Measurements from ENCODE around the gene PIK3C2A. TPM values are rescaled to one million over a fixed set of nuclear protein-coding genes. Genes with fewer than 3 reads are reported as not detected.
A peak's percentile ranks its signal among the peaks of the same experiment; 100 is the strongest.

PIK3C2A gene
- total and polyA plus RNA-seq, 2 of the 13 experiments (the other 11 are each of a cell fraction or from before 2014, with no cell fraction given) = 27.5 to 49.9 TPM

GRCh38 chr11:17164361-17165246 lies 43.2 kb downstream of the PIK3C2A start (continued):
- no peak for TF ChIP-seq ZNF772 (CRISPR knock-in tag; IDR thresholded peaks at IDR 0.05)
- TF ChIP-seq, protein P1, sequence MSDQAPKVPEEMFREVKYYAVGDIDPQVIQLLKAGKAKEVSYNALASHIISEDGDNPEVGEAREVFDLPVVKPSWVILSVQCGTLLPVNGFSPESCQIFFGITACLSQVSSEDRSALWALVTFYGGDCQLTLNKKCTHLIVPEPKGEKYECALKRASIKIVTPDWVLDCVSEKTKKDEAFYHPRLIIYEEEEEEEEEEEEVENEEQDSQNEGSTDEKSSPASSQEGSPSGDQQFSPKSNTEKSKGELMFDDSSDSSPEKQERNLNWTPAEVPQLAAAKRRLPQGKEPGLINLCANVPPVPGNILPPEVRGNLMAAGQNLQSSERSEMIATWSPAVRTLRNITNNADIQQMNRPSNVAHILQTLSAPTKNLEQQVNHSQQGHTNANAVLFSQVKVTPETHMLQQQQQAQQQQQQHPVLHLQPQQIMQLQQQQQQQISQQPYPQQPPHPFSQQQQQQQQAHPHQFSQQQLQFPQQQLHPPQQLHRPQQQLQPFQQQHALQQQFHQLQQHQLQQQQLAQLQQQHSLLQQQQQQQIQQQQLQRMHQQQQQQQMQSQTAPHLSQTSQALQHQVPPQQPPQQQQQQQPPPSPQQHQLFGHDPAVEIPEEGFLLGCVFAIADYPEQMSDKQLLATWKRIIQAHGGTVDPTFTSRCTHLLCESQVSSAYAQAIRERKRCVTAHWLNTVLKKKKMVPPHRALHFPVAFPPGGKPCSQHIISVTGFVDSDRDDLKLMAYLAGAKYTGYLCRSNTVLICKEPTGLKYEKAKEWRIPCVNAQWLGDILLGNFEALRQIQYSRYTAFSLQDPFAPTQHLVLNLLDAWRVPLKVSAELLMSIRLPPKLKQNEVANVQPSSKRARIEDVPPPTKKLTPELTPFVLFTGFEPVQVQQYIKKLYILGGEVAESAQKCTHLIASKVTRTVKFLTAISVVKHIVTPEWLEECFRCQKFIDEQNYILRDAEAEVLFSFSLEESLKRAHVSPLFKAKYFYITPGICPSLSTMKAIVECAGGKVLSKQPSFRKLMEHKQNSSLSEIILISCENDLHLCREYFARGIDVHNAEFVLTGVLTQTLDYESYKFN (CRISPR knock-in tag; conservative IDR thresholded peaks at IDR 0.05) = peak; percentile 68
- TF ChIP-seq ZKSCAN1 (IDR thresholded peaks at IDR 0.05; ENCODE audit: low read length) = no peak
- no peak for TF ChIP-seq DPF2 (CRISPR knock-in tag; IDR thresholded peaks at IDR 0.05; ENCODE audit: borderline replicate concordance, low read depth)
- no peak for TF ChIP-seq NPAS2 (CRISPR knock-in tag; IDR thresholded peaks at IDR 0.05; ENCODE audit: borderline replicate concordance)
- TF ChIP-seq TMF1 (CRISPR knock-in tag; IDR thresholded peaks at IDR 0.05; ENCODE audit: low read depth) = no peak
- TF ChIP-seq, protein P2, sequence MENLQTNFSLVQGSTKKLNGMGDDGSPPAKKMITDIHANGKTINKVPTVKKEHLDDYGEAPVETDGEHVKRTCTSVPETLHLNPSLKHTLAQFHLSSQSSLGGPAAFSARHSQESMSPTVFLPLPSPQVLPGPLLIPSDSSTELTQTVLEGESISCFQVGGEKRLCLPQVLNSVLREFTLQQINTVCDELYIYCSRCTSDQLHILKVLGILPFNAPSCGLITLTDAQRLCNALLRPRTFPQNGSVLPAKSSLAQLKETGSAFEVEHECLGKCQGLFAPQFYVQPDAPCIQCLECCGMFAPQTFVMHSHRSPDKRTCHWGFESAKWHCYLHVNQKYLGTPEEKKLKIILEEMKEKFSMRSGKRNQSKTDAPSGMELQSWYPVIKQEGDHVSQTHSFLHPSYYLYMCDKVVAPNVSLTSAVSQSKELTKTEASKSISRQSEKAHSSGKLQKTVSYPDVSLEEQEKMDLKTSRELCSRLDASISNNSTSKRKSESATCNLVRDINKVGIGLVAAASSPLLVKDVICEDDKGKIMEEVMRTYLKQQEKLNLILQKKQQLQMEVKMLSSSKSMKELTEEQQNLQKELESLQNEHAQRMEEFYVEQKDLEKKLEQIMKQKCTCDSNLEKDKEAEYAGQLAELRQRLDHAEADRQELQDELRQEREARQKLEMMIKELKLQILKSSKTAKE (CRISPR knock-in tag; IDR thresholded peaks at IDR 0.05; ENCODE audit: borderline replicate concordance) = no peak
- no peak for TF ChIP-seq ZBTB7B (CRISPR knock-in tag; IDR thresholded peaks at IDR 0.05)
- TF ChIP-seq MTF1 (CRISPR knock-in tag; IDR thresholded peaks at IDR 0.05) = no peak
- TF ChIP-seq RXRB (CRISPR knock-in tag; IDR thresholded peaks at IDR 0.05; ENCODE audit: borderline replicate concordance) = peak; percentile 75
- TF ChIP-seq FOXO1 (CRISPR knock-in tag; IDR thresholded peaks at IDR 0.05) = 0 out of 2 replicates have a peak, but pooled peaks have one; percentile 18
- TF ChIP-seq ZNF101 (CRISPR knock-in tag; IDR thresholded peaks at IDR 0.05; ENCODE audit: borderline replicate concordance, low read depth) = no peak
- no peak for TF ChIP-seq ZSCAN21 (CRISPR knock-in tag; IDR thresholded peaks at IDR 0.05; ENCODE audit: borderline replicate concordance)
- TF ChIP-seq ZNF251 (CRISPR knock-in tag; IDR thresholded peaks at IDR 0.05) = no peak
- TF ChIP-seq GABPA (IDR thresholded peaks at IDR 0.05; ENCODE audit: low read depth, low read length) = no peak
- peak; percentile 55; the same call in 1 of the 2 replicates for TF ChIP-seq GABPA (CRISPR knock-in tag; IDR thresholded peaks at IDR 0.05; ENCODE audit: low read depth)
- no peak for TF ChIP-seq REXO4 (CRISPR knock-in tag; IDR thresholded peaks at IDR 0.05; ENCODE audit: borderline replicate concordance)
- TF ChIP-seq CHD4 (IDR thresholded peaks at IDR 0.05; ENCODE audit: borderline replicate concordance, low read length) = no peak
- no peak for TF ChIP-seq HIVEP1 (CRISPR knock-in tag; IDR thresholded peaks at IDR 0.05)
- no peak for TF ChIP-seq MXI1 (IDR thresholded peaks at IDR 0.05; ENCODE audit: borderline replicate concordance, low read depth, low read length)
- TF ChIP-seq CEBPB (IDR thresholded peaks at IDR 0.05; ENCODE audit: borderline replicate concordance, low read depth, low read length) = peak; percentile 91
- no peak for TF ChIP-seq ZNF784 (CRISPR knock-in tag; IDR thresholded peaks at IDR 0.05; ENCODE audit: borderline replicate concordance)
- no peak; the same call in 1 of the 2 replicates for TF ChIP-seq THAP11 (CRISPR knock-in tag; IDR thresholded peaks at IDR 0.05)

All from HepG2 (cell line).